OCI-LY7 (cell line): ENCODE results near the gene NVL.

Experiments used
- EZH2phosphoT487 ChIP-seq: fragments of 200-600 bp; sonication (generic); IDR thresholded peaks from 2 replicates; pipeline ENCODE4 v1.6.1; 2018; ENCODE audit warnings: low read depth, borderline replicate concordance, mild to moderate bottlenecking, mixed run types, antibody characterized with exemption, low read length, moderate library complexity, mixed read lengths
- TF ChIP-seq, protein P1 (sequence below): fragments of 200-600 bp; sonication (generic); conservative IDR thresholded peaks from 2 replicates; pipeline ENCODE4 v1.5.1; 2014; ENCODE audit warnings: mild to moderate bottlenecking, antibody characterized with exemption, low read length, moderate library complexity, mixed read lengths

DNA sequence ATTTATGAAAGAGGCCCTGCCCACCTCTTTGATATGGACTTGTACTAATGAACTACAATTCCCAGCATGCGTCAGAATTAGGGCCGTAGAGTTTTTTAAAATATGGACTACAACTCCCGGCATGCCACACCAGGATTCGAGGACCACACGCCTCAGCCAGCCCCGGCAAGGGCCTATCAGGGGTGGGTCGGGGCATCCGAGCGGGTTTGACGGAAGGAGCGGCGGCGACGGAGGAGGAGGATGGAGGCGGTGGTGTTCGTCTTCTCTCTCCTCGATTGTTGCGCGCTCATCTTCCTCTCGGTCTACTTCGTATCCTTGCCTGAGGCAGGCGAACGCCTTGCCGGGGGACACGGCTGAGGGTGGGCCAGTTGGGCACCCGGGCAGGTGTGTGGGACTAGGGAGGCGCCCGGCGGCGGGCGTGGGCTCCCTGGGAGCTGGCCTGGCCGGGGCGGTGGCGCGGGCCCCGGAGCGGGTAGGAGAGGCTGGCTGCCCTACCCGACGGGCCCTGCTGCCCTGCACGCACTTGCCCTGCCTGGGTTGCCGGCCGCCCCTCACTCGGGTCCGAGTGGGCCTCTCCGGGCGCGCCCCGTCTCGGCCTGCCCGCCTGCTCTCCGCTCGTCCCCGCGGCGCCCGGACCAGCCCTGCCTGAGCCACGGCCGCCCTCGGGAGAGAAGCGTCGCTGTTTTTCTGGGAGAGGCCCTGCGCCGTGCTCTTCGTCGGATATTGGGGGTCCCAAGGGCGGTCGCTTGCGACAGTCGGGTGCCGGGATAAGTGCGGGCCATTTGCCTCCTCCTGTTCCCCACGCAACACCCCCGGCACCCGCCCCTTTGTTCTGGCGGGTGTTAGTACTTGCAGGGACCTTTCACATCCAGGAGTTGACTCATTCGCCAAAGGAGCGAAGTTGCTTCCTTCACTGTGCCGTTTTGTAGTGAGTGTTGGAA is 27.0 kb upstream of the NVL start, which contains the start of gene CNIH4:
- TF ChIP-seq, protein P1, sequence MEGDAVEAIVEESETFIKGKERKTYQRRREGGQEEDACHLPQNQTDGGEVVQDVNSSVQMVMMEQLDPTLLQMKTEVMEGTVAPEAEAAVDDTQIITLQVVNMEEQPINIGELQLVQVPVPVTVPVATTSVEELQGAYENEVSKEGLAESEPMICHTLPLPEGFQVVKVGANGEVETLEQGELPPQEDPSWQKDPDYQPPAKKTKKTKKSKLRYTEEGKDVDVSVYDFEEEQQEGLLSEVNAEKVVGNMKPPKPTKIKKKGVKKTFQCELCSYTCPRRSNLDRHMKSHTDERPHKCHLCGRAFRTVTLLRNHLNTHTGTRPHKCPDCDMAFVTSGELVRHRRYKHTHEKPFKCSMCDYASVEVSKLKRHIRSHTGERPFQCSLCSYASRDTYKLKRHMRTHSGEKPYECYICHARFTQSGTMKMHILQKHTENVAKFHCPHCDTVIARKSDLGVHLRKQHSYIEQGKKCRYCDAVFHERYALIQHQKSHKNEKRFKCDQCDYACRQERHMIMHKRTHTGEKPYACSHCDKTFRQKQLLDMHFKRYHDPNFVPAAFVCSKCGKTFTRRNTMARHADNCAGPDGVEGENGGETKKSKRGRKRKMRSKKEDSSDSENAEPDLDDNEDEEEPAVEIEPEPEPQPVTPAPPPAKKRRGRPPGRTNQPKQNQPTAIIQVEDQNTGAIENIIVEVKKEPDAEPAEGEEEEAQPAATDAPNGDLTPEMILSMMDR: no peak
- no peak for TF ChIP-seq EZH2phosphoT487
